Bronchial epithelial cell (primary cell): ENCODE results near the gene TBATA. TPM values are rescaled to one million over a fixed set of nuclear protein-coding genes. Genes with fewer than 3 reads are reported as not detected.

ENCODE experiments used
- DNase-seq: peaks from one replicate; pipeline ENCODE4 v3.0.0-alpha.2; 2010; ENCODE audit warnings: low read depth
- FAIRE-seq: peaks from 2 replicates; lab custom pipeline; 2011; peaks lifted over from hg19 to GRCh38; lab: Jason Lieb, UNC
- H3K27me3 ChIP-seq: 2 replicates; pipeline ENCODE4 v1.5.1; 2011; ENCODE audit warnings: low read length; ENCODE audit not compliant: control insufficient read depth, insufficient read depth
- H3K36me3 ChIP-seq: 2 replicates; pipeline ENCODE4 v1.5.1; 2011; ENCODE audit warnings: low read length; ENCODE audit not compliant: control insufficient read depth, insufficient read depth
- H3K4me3 ChIP-seq: 2 replicates; pipeline ENCODE4 v1.5.1; 2011; ENCODE audit warnings: mild to moderate bottlenecking, low read depth, low read length, control low read depth
- CTCF ChIP-seq: IDR thresholded peaks from 2 replicates; pipeline ENCODE4 v1.5.1; 2011; ENCODE audit warnings: mild to moderate bottlenecking, moderate library complexity, low read length, control low read depth, inconsistent platforms; ENCODE audit not compliant: insufficient read depth, severe bottlenecking
- total RNA-seq: library from RNA; depleted of rRNA; stranded (reverse); fragments of >200 nt; gene quantifications from 2 replicates; pipeline ENCODE4 v1.2.1, GENCODE V29; 2014

The TBATA gene
- total RNA-seq, 1 donor from 2014 or later, result not detected

GRCh38 chr10:70782746-70783680 lies 2.2 kb downstream of the TBATA start:
- no peak for TF ChIP-seq CTCF
- Histone ChIP-seq H3K36me3 (no peaks in the 10 kb centered on the region), H3K4me3 (no peak overlapping the region), H3K27me3 (peaks cover 1% of the 10 kb centered on the region)
- FAIRE-seq, result no peak
- no peak for DNase-seq

GRCh38 chr10:70782086-70782745 lies 3.0 kb downstream of the TBATA start:
- Histone ChIP-seq H3K4me3 (no peak overlapping the region), H3K36me3 (no peaks in the 10 kb centered on the region), H3K27me3 (peaks cover 1% of the 10 kb centered on the region)
- FAIRE-seq (no peak), DNase-seq (no peak)
- TF ChIP-seq CTCF, result no peak

- TF ChIP-seq CTCF, result no peak
- FAIRE-seq (no peak), DNase-seq (no peak)
- H3K36me3 ChIP-seq, result no peaks in the 10 kb centered on the region
- H3K4me3 ChIP-seq, result no peak overlapping the region
- H3K27me3 ChIP-seq, result peaks cover 1% of the 10 kb centered on the region
Measured at GRCh38 chr10:70781461-70782051, 3.6 kb downstream of the TBATA start.

- DNase-seq, result no peak
- no peaks in the 10 kb centered on the region for H3K36me3 ChIP-seq
- peaks cover 1% of the 10 kb centered on the region for H3K27me3 ChIP-seq
- no peak for TF ChIP-seq CTCF
- FAIRE-seq, result no peak
- no peak overlapping the region for H3K4me3 ChIP-seq
Measured at GRCh38 chr10:70780772-70781171, 4.4 kb downstream of the TBATA start.

- no peak for TF ChIP-seq CTCF
Measured at GRCh38 chr10:70780370-70780760, 4.8 kb downstream of the TBATA start.

More at GRCh38 chr10:70780370-70780760, 4.8 kb downstream of the TBATA start:
- H3K4me3 ChIP-seq, result no peak overlapping the region
- peaks cover 1% of the 10 kb centered on the region for H3K27me3 ChIP-seq
- DNase-seq, result no peak
- no peaks in the 10 kb centered on the region for H3K36me3 ChIP-seq
- no peak for FAIRE-seq
